ENCODE results near the gene HDAC7.

Gene HDAC7

GRCh38 chr12:47819896-47820630 is at the start of gene HDAC7:
Gene HDAC7, minus strand, starts transcription at chr12:47819903. Its CDS starts 118 bp downstream, at chr12:47819785.
- DNase-seq: no peak

GRCh38 chr12:47868552-47869031 is 48.9 kb upstream of the HDAC7 start:
- DNase-seq: no peak

GRCh38 chr12:47868041-47868440 is 48.3 kb upstream of the HDAC7 start:
- DNase-seq: no peak

- no peak for DNase-seq
These were observed 47.8 kb upstream of the HDAC7 start for GRCh38 chr12:47867495-47867941.

- DNase-seq: no peak
These were observed 45.0 kb upstream of the HDAC7 start for GRCh38 chr12:47864646-47865235.

- DNase-seq: no peak
These were observed 44.3 kb upstream of the HDAC7 start for GRCh38 chr12:47863985-47864384.

- no peak for DNase-seq
These were observed 43.8 kb upstream of the HDAC7 start for GRCh38 chr12:47863467-47863866.

- DNase-seq: no peak
These were observed 43.2 kb upstream of the HDAC7 start for GRCh38 chr12:47862881-47863280.

- no peak for DNase-seq
These were observed 42.6 kb upstream of the HDAC7 start for GRCh38 chr12:47862167-47862750.

- no peak for DNase-seq
These were observed 41.2 kb upstream of the HDAC7 start for GRCh38 chr12:47860873-47861272.

- DNase-seq: no peak
These were observed 40.7 kb upstream of the HDAC7 start for GRCh38 chr12:47860279-47860841.

GRCh38 chr12:47858511-47859266 is 39.0 kb upstream of the HDAC7 start:
- DNase-seq: no peak

GRCh38 chr12:47856721-47857575 is 37.2 kb upstream of the HDAC7 start:
- DNase-seq: no peak

GRCh38 chr12:47856094-47856493 is 36.4 kb upstream of the HDAC7 start:
- no peak for DNase-seq

GRCh38 chr12:47855502-47855901 is 35.8 kb upstream of the HDAC7 start:
- DNase-seq: no peak

GRCh38 chr12:47854531-47854930 is 34.8 kb upstream of the HDAC7 start:
- no peak for DNase-seq

GRCh38 chr12:47852096-47852571 is 32.4 kb upstream of the HDAC7 start:
- no peak for DNase-seq

- no peak for DNase-seq
These were observed 31.7 kb upstream of the HDAC7 start for GRCh38 chr12:47851303-47851952.

- DNase-seq: no peak
These were observed 30.7 kb upstream of the HDAC7 start for GRCh38 chr12:47850153-47851084.

- DNase-seq: no peak
These were observed 29.6 kb upstream of the HDAC7 start for GRCh38 chr12:47849261-47849660.

Data from NCI-H524 treated with DMSO at 0.1 percent for 48 hours (cell line).